ENCODE data around the gene OVCA2.
A peak's percentile ranks its signal among the peaks of the same experiment; 100 is the strongest.

- no peak for TF ChIP-seq EZH2 (IDR thresholded peaks at IDR 0.05; ENCODE audit: low read length)
- TF ChIP-seq, protein P1, sequence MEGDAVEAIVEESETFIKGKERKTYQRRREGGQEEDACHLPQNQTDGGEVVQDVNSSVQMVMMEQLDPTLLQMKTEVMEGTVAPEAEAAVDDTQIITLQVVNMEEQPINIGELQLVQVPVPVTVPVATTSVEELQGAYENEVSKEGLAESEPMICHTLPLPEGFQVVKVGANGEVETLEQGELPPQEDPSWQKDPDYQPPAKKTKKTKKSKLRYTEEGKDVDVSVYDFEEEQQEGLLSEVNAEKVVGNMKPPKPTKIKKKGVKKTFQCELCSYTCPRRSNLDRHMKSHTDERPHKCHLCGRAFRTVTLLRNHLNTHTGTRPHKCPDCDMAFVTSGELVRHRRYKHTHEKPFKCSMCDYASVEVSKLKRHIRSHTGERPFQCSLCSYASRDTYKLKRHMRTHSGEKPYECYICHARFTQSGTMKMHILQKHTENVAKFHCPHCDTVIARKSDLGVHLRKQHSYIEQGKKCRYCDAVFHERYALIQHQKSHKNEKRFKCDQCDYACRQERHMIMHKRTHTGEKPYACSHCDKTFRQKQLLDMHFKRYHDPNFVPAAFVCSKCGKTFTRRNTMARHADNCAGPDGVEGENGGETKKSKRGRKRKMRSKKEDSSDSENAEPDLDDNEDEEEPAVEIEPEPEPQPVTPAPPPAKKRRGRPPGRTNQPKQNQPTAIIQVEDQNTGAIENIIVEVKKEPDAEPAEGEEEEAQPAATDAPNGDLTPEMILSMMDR (optimal IDR thresholded peaks at IDR 0.05 in 1 of 3, IDR thresholded peaks at IDR 0.05 in 1 of 3, conservative IDR thresholded peaks at IDR 0.05 in 1 of 3; ENCODE audit: extremely low read depth in 1 of 3, insufficient read depth in 2 of 3, low read length in 3 of 3), result peak; percentile 54 to 89 (median 88)
Observed at GRCh38 chr17:2058586-2059546, 17.0 kb downstream of the OVCA2 start.

All from keratinocyte (primary cell).